Measurements from ENCODE around the gene MAD1L1. TPM values are rescaled to one million over a fixed set of nuclear protein-coding genes. Genes with fewer than 3 reads are reported as not detected.

Gene MAD1L1
- total RNA-seq, 2 experiments from 2014 or later = 58.3 to 65.3 TPM

GRCh38 chr7:1927937-1928644, 304.7 kb downstream of the MAD1L1 start:
- CTCF ChIA-PET (ENCODE audit: unreplicated experiment) = no interaction called here
- Histone ChIP-seq H3K36me3 (ENCODE audit: insufficient read depth, low read length) (no peaks in the 10 kb centered on the region), H3K9me3 (ENCODE audit: low read length) (no peaks in the 10 kb centered on the region), H2AFZ (ENCODE audit: low read length) (no peak overlapping the region), H4K20me1 (ENCODE audit: insufficient read depth, low read length) (no peaks in the 10 kb centered on the region), H3K9me2 (ENCODE audit: insufficient read depth, low read length) (no peaks in the 10 kb centered on the region), H3K79me2 (ENCODE audit: insufficient read depth, low read depth, low read length) (no peaks in the 10 kb centered on the region), H3K4me3 (ENCODE audit: low read depth, low read length, poor library complexity, severe bottlenecking) (no peak overlapping the region), H3K4me1 (ENCODE audit: insufficient read depth, low read length, poor library complexity, severe bottlenecking) (no peaks in the 10 kb centered on the region), H3K4me2 (ENCODE audit: low read length) (peak overlapping the region; percentile 18; the same call in 1 of the 2 replicates), H3K27ac (ENCODE audit: low read depth, low read length, poor library complexity, severe bottlenecking) (no peak overlapping the region)
- no peak for TF ChIP-seq CTCF (conservative IDR thresholded peaks at IDR 0.05; ENCODE audit: low read length)
- no peak for TF ChIP-seq EZH2phosphoT487 (IDR thresholded peaks at IDR 0.05; ENCODE audit: borderline replicate concordance, low read depth, low read length)
- intact Hi-C loops (cut with micrococcal nuclease; ENCODE audit: unreplicated experiment) = no loop called here
- POLR2A ChIA-PET = interaction anchor here (0.6 to 1.1 kb wide), 3 partner anchors 74 to 454 kb away, joined by 3 read pairs; no protein-coding TSS in a partner anchor
- no TSS peak for BruUV-seq (replicated peaks)
- no peak for DNase-seq (ENCODE audit: low spot score)

- H3K4me2 ChIP-seq (ENCODE audit: low read length) = peak overlapping the region; percentile 18; the same call in 1 of the 2 replicates
- peak; percentile 23 for DNase-seq (ENCODE audit: low spot score)
- ChIA-PET CTCF (ENCODE audit: unreplicated experiment) (no interaction called here), POLR2A (interaction anchor here (0.5 to 1.1 kb wide), 2 partner anchors 110 to 449 kb away, joined by 3 read pairs; no protein-coding TSS in a partner anchor)
- intact Hi-C loops (cut with micrococcal nuclease; ENCODE audit: unreplicated experiment) = no loop called here
- no TSS peak for BruUV-seq (replicated peaks)
- no peaks in the 10 kb centered on the region for H3K36me3 ChIP-seq (ENCODE audit: insufficient read depth, low read length)
- H3K4me3 ChIP-seq (ENCODE audit: low read depth, low read length, poor library complexity, severe bottlenecking) = no peak overlapping the region
- H3K4me1 ChIP-seq (ENCODE audit: insufficient read depth, low read length, poor library complexity, severe bottlenecking) = no peaks in the 10 kb centered on the region
- H3K27ac ChIP-seq (ENCODE audit: low read depth, low read length, poor library complexity, severe bottlenecking) = no peak overlapping the region
- H3K9me3 ChIP-seq (ENCODE audit: low read length) = no peaks in the 10 kb centered on the region
- H4K20me1 ChIP-seq (ENCODE audit: insufficient read depth, low read length) = no peaks in the 10 kb centered on the region
- no peaks in the 10 kb centered on the region for H3K79me2 ChIP-seq (ENCODE audit: insufficient read depth, low read depth, low read length)
- no peak overlapping the region for H2AFZ ChIP-seq (ENCODE audit: low read length)
- TF ChIP-seq EZH2phosphoT487 (IDR thresholded peaks at IDR 0.05; ENCODE audit: borderline replicate concordance, low read depth, low read length) = no peak
- TF ChIP-seq CTCF (conservative IDR thresholded peaks at IDR 0.05; ENCODE audit: low read length) = no peak
- no peaks in the 10 kb centered on the region for H3K9me2 ChIP-seq (ENCODE audit: insufficient read depth, low read length)
Measured at GRCh38 chr7:1926908-1927306, 305.8 kb downstream of the MAD1L1 start.

All from OCI-LY7 (cell line).